WERI-Rb-1 (cell line): ENCODE measurements around the gene KCNK4.

ENCODE experiments used
- DNase-seq: peaks from one replicate; pipeline ENCODE4 v3.0.0-alpha.2; 2020
- H3K27ac ChIP-seq: fragments of 250-450 bp; sonication (Bioruptor Pico); 2 replicates; pipeline ENCODE4 v1.5.1; 2020; ENCODE audit warnings: mild to moderate bottlenecking, moderate library complexity
- H3K27me3 ChIP-seq: fragments of 250-450 bp; sonication (Bioruptor Pico); 2 replicates; pipeline ENCODE4 v1.5.1; 2021; ENCODE audit warnings: mild to moderate bottlenecking, low read depth, moderate library complexity; ENCODE audit not compliant: insufficient read depth, severe bottlenecking
- H3K36me3 ChIP-seq: fragments of 250-450 bp; sonication (Bioruptor Pico); 2 replicates; pipeline ENCODE4 v1.5.1; 2020; ENCODE audit warnings: mild to moderate bottlenecking, moderate library complexity
- H3K4me3 ChIP-seq: 2 replicates; pipeline ENCODE4 v1.5.1; 2011; ENCODE audit warnings: low read depth, mild to moderate bottlenecking, control low read depth, low read length
- H3K9me3 ChIP-seq: fragments of 250-450 bp; sonication (Bioruptor Pico); 2 replicates; pipeline ENCODE4 v1.5.1; 2021; ENCODE audit warnings: mild to moderate bottlenecking, moderate library complexity; ENCODE audit not compliant: severe bottlenecking
- CTCF ChIP-seq: IDR thresholded peaks from 2 replicates; pipeline ENCODE4 v1.5.1; 2011; ENCODE audit warnings: low read depth, mild to moderate bottlenecking, control low read depth, inconsistent platforms, low read length

The KCNK4 gene

GRCh38 chr11:64299847-64300648 lies 8.9 kb downstream of the KCNK4 start, which contains the start of gene CATSPERZ:
CATSPERZ (plus strand) TSS chr11:64300358; CDS start chr11:64300411, 53 bp downstream.
- Histone ChIP-seq H3K9me3 (no peaks in the 10 kb centered on the region), H3K36me3 (no peaks in the 10 kb centered on the region), H3K27me3 (no peaks in the 10 kb centered on the region), H3K27ac (no peak within 1 kb of the TSS), H3K4me3 (peak within 1 kb of the TSS; percentile 37)
- no peak for TF ChIP-seq CTCF
- no peak for DNase-seq

GRCh38 chr11:64303109-64304031 lies 12.3 kb downstream of the KCNK4 start:
- H3K27me3 ChIP-seq: no peaks in the 10 kb centered on the region
- DNase-seq: no peak
- H3K9me3 ChIP-seq: no peaks in the 10 kb centered on the region
- H3K36me3 ChIP-seq: peaks cover 4% of the 10 kb centered on the region
- H3K4me3 ChIP-seq: no peak overlapping the region
- no peak overlapping the region for H3K27ac ChIP-seq
- no peak for TF ChIP-seq CTCF

- Histone ChIP-seq H3K4me3 (no peak overlapping the region), H3K36me3 (peaks cover 4% of the 10 kb centered on the region), H3K9me3 (no peaks in the 10 kb centered on the region), H3K27ac (no peak overlapping the region), H3K27me3 (no peaks in the 10 kb centered on the region)
- no peak for DNase-seq
- TF ChIP-seq CTCF: no peak
Observed at GRCh38 chr11:64304032-64304315, 12.9 kb downstream of the KCNK4 start.

GRCh38 chr11:64304316-64305072 lies 13.4 kb downstream of the KCNK4 start:
- H3K27me3 ChIP-seq: no peaks in the 10 kb centered on the region
- peaks cover 4% of the 10 kb centered on the region for H3K36me3 ChIP-seq
- DNase-seq: peak; percentile 95
- peak overlapping the region; percentile 39 for H3K27ac ChIP-seq
- TF ChIP-seq CTCF: peak; percentile 89
- H3K9me3 ChIP-seq: no peaks in the 10 kb centered on the region
- peak overlapping the region; percentile 88 for H3K4me3 ChIP-seq

- peak within 1 kb of the TSS; percentile 79 for H3K27ac ChIP-seq
- H3K36me3 ChIP-seq: peaks cover 4% of the 10 kb centered on the region
- DNase-seq: peak; percentile 99
- TF ChIP-seq CTCF: no peak
- no peaks in the 10 kb centered on the region for H3K27me3 ChIP-seq
- H3K9me3 ChIP-seq: no peaks in the 10 kb centered on the region
- H3K4me3 ChIP-seq: peak within 1 kb of the TSS; percentile 88
Observed at GRCh38 chr11:64305075-64305690, 14.1 kb downstream of the KCNK4 start, which contains the start of gene ESRRA. ESRRA (plus strand) TSS chr11:64305524; CDS start chr11:64307180, 1,656 bp downstream.
